IMR-90 (cell line): Measurements from ENCODE around the gene EML6.

Experiments used
- CEBPB ChIP-seq: IDR thresholded peaks from 2 replicates; pipeline ENCODE4 v1.6.1; 2012; ENCODE audit warnings: low read depth, low read length, improper control_type of control experiment
- MAFK ChIP-seq: IDR thresholded peaks from 2 replicates; pipeline ENCODE4 v1.6.1; 2012; ENCODE audit warnings: low read depth, low read length, improper control_type of control experiment
- NFE2L2 ChIP-seq: fragments of 150-350 bp; IDR thresholded peaks from 2 replicates; pipeline ENCODE4 v1.6.1; 2016; ENCODE audit warnings: low read depth, mild to moderate bottlenecking, low read length
- POLR2A ChIP-seq: IDR thresholded peaks from 2 replicates; pipeline ENCODE4 v1.6.1; 2012; ENCODE audit warnings: mild to moderate bottlenecking, low read depth, low read length
- RCOR1 ChIP-seq: IDR thresholded peaks from 2 replicates; pipeline ENCODE4 v1.6.1; 2012; ENCODE audit warnings: mild to moderate bottlenecking, low read length, improper control_type of control experiment; ENCODE audit not compliant: insufficient replicate concordance
- RFX5 ChIP-seq: IDR thresholded peaks from 2 replicates; pipeline ENCODE4 v1.8.0; 2012; ENCODE audit warnings: low read depth, mild to moderate bottlenecking, low read length, moderate library complexity
- TF ChIP-seq, protein P1 (sequence below): conservative IDR thresholded peaks from 2 replicates; pipeline ENCODE4 v1.5.1; 2012; ENCODE audit warnings: mild to moderate bottlenecking, low read depth, low read length, improper control_type of control experiment

DNA sequence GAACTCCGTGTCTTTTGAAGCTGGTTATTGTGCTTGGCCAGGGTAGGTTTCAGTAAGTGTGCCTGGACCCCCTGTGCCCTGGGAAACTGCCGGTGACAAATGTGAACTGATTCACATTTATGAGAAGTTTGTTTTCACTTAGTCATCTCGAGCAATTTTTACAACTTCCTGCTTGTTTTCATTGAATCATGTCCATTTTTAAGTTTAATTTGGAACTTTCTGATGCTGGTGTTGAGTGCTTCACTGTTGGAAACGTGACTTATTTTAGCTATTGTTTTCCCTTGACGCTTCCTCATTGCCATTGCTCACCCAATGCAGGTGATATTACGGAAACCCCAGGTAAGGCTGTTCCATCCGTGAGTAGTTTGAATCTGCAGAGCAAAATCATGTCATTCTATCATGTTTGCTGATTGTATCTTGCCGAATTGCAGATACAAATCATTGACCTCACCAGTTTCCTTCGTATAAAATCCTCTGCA, 229.6 kb downstream of the EML6 start:
- TF ChIP-seq POLR2A = no peak
- TF ChIP-seq, protein P1, sequence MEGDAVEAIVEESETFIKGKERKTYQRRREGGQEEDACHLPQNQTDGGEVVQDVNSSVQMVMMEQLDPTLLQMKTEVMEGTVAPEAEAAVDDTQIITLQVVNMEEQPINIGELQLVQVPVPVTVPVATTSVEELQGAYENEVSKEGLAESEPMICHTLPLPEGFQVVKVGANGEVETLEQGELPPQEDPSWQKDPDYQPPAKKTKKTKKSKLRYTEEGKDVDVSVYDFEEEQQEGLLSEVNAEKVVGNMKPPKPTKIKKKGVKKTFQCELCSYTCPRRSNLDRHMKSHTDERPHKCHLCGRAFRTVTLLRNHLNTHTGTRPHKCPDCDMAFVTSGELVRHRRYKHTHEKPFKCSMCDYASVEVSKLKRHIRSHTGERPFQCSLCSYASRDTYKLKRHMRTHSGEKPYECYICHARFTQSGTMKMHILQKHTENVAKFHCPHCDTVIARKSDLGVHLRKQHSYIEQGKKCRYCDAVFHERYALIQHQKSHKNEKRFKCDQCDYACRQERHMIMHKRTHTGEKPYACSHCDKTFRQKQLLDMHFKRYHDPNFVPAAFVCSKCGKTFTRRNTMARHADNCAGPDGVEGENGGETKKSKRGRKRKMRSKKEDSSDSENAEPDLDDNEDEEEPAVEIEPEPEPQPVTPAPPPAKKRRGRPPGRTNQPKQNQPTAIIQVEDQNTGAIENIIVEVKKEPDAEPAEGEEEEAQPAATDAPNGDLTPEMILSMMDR = no peak
- TF ChIP-seq RCOR1 = no peak
- no peak for TF ChIP-seq RFX5
- no peak for TF ChIP-seq MAFK
- TF ChIP-seq CEBPB = no peak
- no peak for TF ChIP-seq NFE2L2
